ENCODE data around the gene COPS6. TPM values are rescaled to one million over a fixed set of nuclear protein-coding genes. Genes with fewer than 3 reads are reported as not detected.

COPS6 gene
- 100 to 1,000 TPM; 109 to 249 (median 128) TPM for polyA plus RNA-seq (ENCODE audit: low read depth in 6 of 6)

- DNase-seq (peak; percentile 85), ATAC-seq (ENCODE audit: low read depth in 2 of 2) (peak; percentile 83 to 88)
- H3K27me3 Mint-ChIP-seq: no peaks in the 10 kb centered on the region
- peaks cover 11 to 17% of the 10 kb centered on the region in 2 donors for H3K36me3 Mint-ChIP-seq
- peaks cover 0 to 3% (median 0%) of the 10 kb centered on the region in 7 donors for H3K9me3 Mint-ChIP-seq
- H3K27ac Mint-ChIP-seq: peak within 1 kb of the TSS; percentile 51 to 98 (median 94)
- peaks cover 12 to 31% (median 15%) of the 10 kb centered on the region in 3 donors for H3K4me1 Mint-ChIP-seq
- peak within 1 kb of the TSS; percentile 87 to 94 (median 90) for H3K4me3 Mint-ChIP-seq
Measured at GRCh38 chr7:100088621-100089457, at the start of gene COPS6. Gene COPS6, plus strand, starts transcription at chr7:100088969. Its CDS starts 22 bp downstream, at chr7:100088991.

- Mint-ChIP-seq H3K27ac (peak overlapping the region in 2 of 6 donors; percentile 28 to 86), H3K36me3 (no peaks in the 10 kb centered on the region), H3K27me3 (no peaks in the 10 kb centered on the region), H3K9me3 (no peaks in the 10 kb centered on the region), H3K4me1 (peaks cover 8 to 20% (median 17%) of the 10 kb centered on the region in 3 donors), H3K4me3 (no peak overlapping the region)
- no peak for ATAC-seq (ENCODE audit: low read depth in 2 of 2)
- no peak for DNase-seq
Measured at GRCh38 chr7:100040575-100040974, 48.2 kb upstream of the COPS6 start.

GRCh38 chr7:100044718-100045117, 44.1 kb upstream of the COPS6 start:
- no peak for DNase-seq
- Mint-ChIP-seq H3K27ac (peak overlapping the region in 1 of 6 donors; percentile 52), H3K27me3 (no peaks in the 10 kb centered on the region), H3K4me3 (peak overlapping the region in 3 of 8 donors; percentile 11 to 58 (median 20)), H3K4me1 (peaks cover 11 to 23% (median 19%) of the 10 kb centered on the region in 3 donors), H3K9me3 (no peaks in the 10 kb centered on the region), H3K36me3 (no peaks in the 10 kb centered on the region)
- no peak for ATAC-seq (ENCODE audit: low read depth in 2 of 2)

GRCh38 chr7:100048680-100049079, 40.1 kb upstream of the COPS6 start:
- Mint-ChIP-seq H3K4me1 (peaks cover 15 to 22% (median 20%) of the 10 kb centered on the region in 3 donors), H3K9me3 (no peaks in the 10 kb centered on the region), H3K27me3 (no peaks in the 10 kb centered on the region), H3K36me3 (no peaks in the 10 kb centered on the region), H3K27ac (peak overlapping the region; percentile 50 to 98 (median 80)), H3K4me3 (peak overlapping the region; percentile 17 to 99 (median 85))
- DNase-seq: no peak
- no peak for ATAC-seq (ENCODE audit: low read depth in 2 of 2)

- H3K9me3 Mint-ChIP-seq: no peaks in the 10 kb centered on the region
- H3K4me1 Mint-ChIP-seq: peaks cover 13 to 21% (median 19%) of the 10 kb centered on the region in 3 donors
- H3K27ac Mint-ChIP-seq: peak within 1 kb of the TSS; percentile 94 to 99 (median 98)
- DNase-seq (peak; percentile 83), ATAC-seq (ENCODE audit: low read depth in 2 of 2) (peak; percentile 89 to 92)
- peak within 1 kb of the TSS; percentile 84 to 99 (median 96) for H3K4me3 Mint-ChIP-seq
- no peaks in the 10 kb centered on the region for H3K27me3 Mint-ChIP-seq
- H3K36me3 Mint-ChIP-seq: no peaks in the 10 kb centered on the region
Measured at GRCh38 chr7:100049441-100050291, 39.1 kb upstream of the COPS6 start, which contains the start of gene ZSCAN21. Gene ZSCAN21, plus strand, starts transcription at chr7:100049774. Its CDS starts 7,233 bp downstream, at chr7:100057007.

GRCh38 chr7:100051611-100052010, 37.2 kb upstream of the COPS6 start:
- ATAC-seq (ENCODE audit: low read depth in 2 of 2) (no peak), DNase-seq (no peak)
- Mint-ChIP-seq H3K4me3 (peak overlapping the region in 6 of 8 donors; percentile 16 to 81 (median 43)), H3K27me3 (no peaks in the 10 kb centered on the region), H3K4me1 (peaks cover 10 to 19% (median 17%) of the 10 kb centered on the region in 3 donors), H3K27ac (peak overlapping the region in 2 of 6 donors; percentile 54 to 74), H3K9me3 (no peaks in the 10 kb centered on the region), H3K36me3 (no peaks in the 10 kb centered on the region)

GRCh38 chr7:100053215-100053614, 35.6 kb upstream of the COPS6 start:
- peak overlapping the region in 1 of 6 donors; percentile 77 for H3K27ac Mint-ChIP-seq
- ATAC-seq (ENCODE audit: low read depth in 2 of 2) (no peak), DNase-seq (peak; percentile 15)
- H3K27me3 Mint-ChIP-seq: no peaks in the 10 kb centered on the region
- H3K36me3 Mint-ChIP-seq: no peaks in the 10 kb centered on the region
- H3K4me3 Mint-ChIP-seq: peak overlapping the region in 1 of 8 donors; percentile 77
- peaks cover 13 to 20% (median 17%) of the 10 kb centered on the region in 3 donors for H3K4me1 Mint-ChIP-seq
- no peaks in the 10 kb centered on the region for H3K9me3 Mint-ChIP-seq

- Mint-ChIP-seq H3K4me1 (peaks cover 2 to 15% (median 4%) of the 10 kb centered on the region in 3 donors), H3K4me3 (no peak overlapping the region), H3K9me3 (no peaks in the 10 kb centered on the region), H3K36me3 (peaks cover 4 to 7% of the 10 kb centered on the region in 2 donors), H3K27me3 (no peaks in the 10 kb centered on the region), H3K27ac (peak overlapping the region in 1 of 6 donors; percentile 31)
- DNase-seq: no peak
- no peak for ATAC-seq (ENCODE audit: low read depth in 2 of 2)
Measured at GRCh38 chr7:100057006-100057405, 31.8 kb upstream of the COPS6 start.

- Mint-ChIP-seq H3K4me1 (peaks cover 2 to 11% (median 4%) of the 10 kb centered on the region in 3 donors), H3K27ac (no peak overlapping the region), H3K9me3 (no peaks in the 10 kb centered on the region), H3K27me3 (no peaks in the 10 kb centered on the region), H3K36me3 (peaks cover 7 to 13% of the 10 kb centered on the region in 2 donors), H3K4me3 (no peak overlapping the region)
- DNase-seq (no peak), ATAC-seq (ENCODE audit: low read depth in 2 of 2) (no peak)
Measured at GRCh38 chr7:100059251-100059739, 29.5 kb upstream of the COPS6 start.

GRCh38 chr7:100061518-100062193, 27.1 kb upstream of the COPS6 start:
- no peaks in the 10 kb centered on the region for H3K27me3 Mint-ChIP-seq
- peaks cover 7 to 16% of the 10 kb centered on the region in 2 donors for H3K36me3 Mint-ChIP-seq
- H3K4me3 Mint-ChIP-seq: no peak overlapping the region
- H3K4me1 Mint-ChIP-seq: peaks cover 2 to 11% (median 4%) of the 10 kb centered on the region in 3 donors
- no peak for ATAC-seq (ENCODE audit: low read depth in 2 of 2)
- DNase-seq: no peak
- no peaks in the 10 kb centered on the region for H3K9me3 Mint-ChIP-seq
- H3K27ac Mint-ChIP-seq: no peak overlapping the region

GRCh38 chr7:100063376-100063775, 25.4 kb upstream of the COPS6 start:
- H3K4me3 Mint-ChIP-seq: no peak overlapping the region
- DNase-seq (no peak), ATAC-seq (ENCODE audit: low read depth in 2 of 2) (no peak)
- peaks cover 0 to 8% (median 4%) of the 10 kb centered on the region in 3 donors for H3K4me1 Mint-ChIP-seq
- H3K27ac Mint-ChIP-seq: no peak overlapping the region
- H3K27me3 Mint-ChIP-seq: no peaks in the 10 kb centered on the region
- H3K36me3 Mint-ChIP-seq: peaks cover 7 to 16% of the 10 kb centered on the region in 2 donors
- H3K9me3 Mint-ChIP-seq: no peaks in the 10 kb centered on the region

- DNase-seq (no peak), ATAC-seq (ENCODE audit: low read depth in 2 of 2) (no peak)
- Mint-ChIP-seq H3K27me3 (no peaks in the 10 kb centered on the region), H3K4me3 (no peak overlapping the region), H3K27ac (no peak overlapping the region), H3K9me3 (no peaks in the 10 kb centered on the region), H3K4me1 (peaks cover 0 to 8% (median 4%) of the 10 kb centered on the region in 3 donors), H3K36me3 (peaks cover 7 to 16% of the 10 kb centered on the region in 2 donors)
Measured at GRCh38 chr7:100064162-100064561, 24.6 kb upstream of the COPS6 start.
